GM12874 (cell line): ENCODE measurements around the gene EMX1.

ENCODE experiments used
- CTCF ChIP-seq: IDR thresholded peaks from 2 replicates; pipeline ENCODE4 v1.5.1; 2011; ENCODE audit warnings: low read depth, mild to moderate bottlenecking, control low read depth, low read length, moderate library complexity; ENCODE audit not compliant: insufficient read depth

EMX1 gene

GRCh38 chr2:72958542-72959385 is 41.4 kb downstream of the EMX1 start:
- no peak for TF ChIP-seq CTCF

- no peak for TF ChIP-seq CTCF
These were observed 42.2 kb downstream of the EMX1 start for GRCh38 chr2:72959554-72959953.

GRCh38 chr2:72959995-72960981 is 43.0 kb downstream of the EMX1 start:
- TF ChIP-seq CTCF, result no peak

- TF ChIP-seq CTCF, result no peak
These were observed 43.9 kb downstream of the EMX1 start for GRCh38 chr2:72961036-72961720.

- no peak for TF ChIP-seq CTCF
These were observed 44.6 kb downstream of the EMX1 start for GRCh38 chr2:72961853-72962468.

GRCh38 chr2:72962911-72963310 is 45.6 kb downstream of the EMX1 start:
- TF ChIP-seq CTCF, result no peak
